HepG2 (cell line): Measurements from ENCODE around the gene NUP93. TPM values are rescaled to one million over a fixed set of nuclear protein-coding genes. Genes with fewer than 3 reads are reported as not detected.

Experiments
- EED ChIP-seq: sonication (generic); formaldehyde crosslinking; IDR thresholded peaks from 2 replicates; pipeline ENCODE4 v1.5.0; 2020; ENCODE audit warnings: mild to moderate bottlenecking, missing genetic modification reagents
- FOXK2 ChIP-seq: fragments of 450-650 bp; IDR thresholded peaks from 2 replicates; pipeline ENCODE4 v1.6.1; 2016
- FOXO4 ChIP-seq: sonication (generic); formaldehyde crosslinking; conservative IDR thresholded peaks from 2 replicates; pipeline ENCODE4 v1.8.1; 2023; ENCODE audit warnings: missing genetic modification reagents
- GLI4 ChIP-seq: sonication (generic); formaldehyde crosslinking; IDR thresholded peaks from 2 replicates; pipeline ENCODE4 v1.5.1; 2020; ENCODE audit warnings: missing genetic modification reagents, mild to moderate bottlenecking, moderate library complexity, borderline replicate concordance
- GTF2F1 ChIP-seq: fragments of 150-350 bp; IDR thresholded peaks from 2 replicates; pipeline ENCODE4 v1.6.1; 2014; ENCODE audit warnings: low read length
- HMGXB4 ChIP-seq, 2 experiments: sonication (generic) in 1 of 2; formaldehyde crosslinking in 1 of 2; IDR thresholded peaks; 2 replicates each; pipeline versions ENCODE4 v1.4.0 to v1.6.1; 2018 to 2020; ENCODE audit warnings: missing genetic modification reagents in 2 of 2, borderline replicate concordance in 1 of 2, low read depth in 1 of 2, mild to moderate bottlenecking in 1 of 2, missing biosample characterization in 1 of 2
- HNF4A ChIP-seq: sonication (generic); formaldehyde crosslinking; IDR thresholded peaks from 2 replicates; pipeline ENCODE4 v1.4.0; 2020; ENCODE audit warnings: missing genetic modification reagents
- KDM5B ChIP-seq: sonication (generic); formaldehyde crosslinking; IDR thresholded peaks from 2 replicates; pipeline ENCODE4 v1.4.0; 2020; ENCODE audit warnings: missing genetic modification reagents, mild to moderate bottlenecking, borderline replicate concordance
- KLF9 ChIP-seq: IDR thresholded peaks from 2 replicates; pipeline ENCODE4 v1.6.1; 2016; ENCODE audit warnings: low read depth
- MEIS2 ChIP-seq: sonication (generic); formaldehyde crosslinking; IDR thresholded peaks from 2 replicates; pipeline ENCODE4 v1.9.0; 2021; ENCODE audit warnings: mild to moderate bottlenecking, missing genetic modification reagents
- MNT ChIP-seq: fragments of 450-650 bp; IDR thresholded peaks from 2 replicates; pipeline ENCODE4 v1.6.1; 2016
- SALL1 ChIP-seq: sonication (generic); formaldehyde crosslinking; IDR thresholded peaks from 2 replicates; pipeline ENCODE4 v1.8.0; 2022; ENCODE audit warnings: mild to moderate bottlenecking, missing genetic modification reagents
- SCMH1 ChIP-seq: sonication (generic); formaldehyde crosslinking; IDR thresholded peaks from 2 replicates; pipeline ENCODE4 v1.9.0; 2021; ENCODE audit warnings: missing genetic modification reagents, mild to moderate bottlenecking, borderline replicate concordance
- SSRP1 ChIP-seq: IDR thresholded peaks from 2 replicates; pipeline ENCODE4 v1.6.1; 2016; ENCODE audit warnings: control low read depth
- TBX2 ChIP-seq: sonication (generic); formaldehyde crosslinking; IDR thresholded peaks from 2 replicates; pipeline ENCODE4 v1.5.0; 2020; ENCODE audit warnings: missing genetic modification reagents, mild to moderate bottlenecking, borderline replicate concordance
- U2AF1 ChIP-seq: fragments of 200-400 bp; formaldehyde crosslinking; optimal IDR thresholded peaks from 2 replicates; pipeline ENCODE3; 2017; ENCODE audit warnings: mild to moderate bottlenecking, low read depth, low read length
- WIZ ChIP-seq: sonication (generic); formaldehyde crosslinking; IDR thresholded peaks from 2 replicates; pipeline ENCODE4 v1.5.1; 2020; ENCODE audit warnings: mild to moderate bottlenecking, missing genetic modification reagents
- ZBTB25 ChIP-seq: IDR thresholded peaks from 2 replicates; pipeline ENCODE4 v1.6.1; 2018; ENCODE audit warnings: missing genetic modification reagents
- ZNF20 ChIP-seq: sonication (generic); formaldehyde crosslinking; IDR thresholded peaks from 2 replicates; pipeline ENCODE4 v1.4.0; 2020; ENCODE audit warnings: mild to moderate bottlenecking, moderate library complexity, missing genetic modification reagents
- ZNF292 ChIP-seq: sonication (generic); formaldehyde crosslinking; IDR thresholded peaks from 2 replicates; pipeline ENCODE4 v1.8.1; 2022; ENCODE audit warnings: mild to moderate bottlenecking, low read depth, missing genetic modification reagents, borderline replicate concordance
- ZNF3 ChIP-seq: IDR thresholded peaks from 2 replicates; pipeline ENCODE4 v1.7.0; 2017; ENCODE audit warnings: inconsistent platforms
- ZNF558 ChIP-seq: sonication (generic); formaldehyde crosslinking; IDR thresholded peaks from 2 replicates; pipeline ENCODE4 v1.9.0; 2022; ENCODE audit warnings: mild to moderate bottlenecking, missing genetic modification reagents, borderline replicate concordance
- ZNF792 ChIP-seq: IDR thresholded peaks from 2 replicates; pipeline ENCODE4 v1.6.1; 2016
- ZNF816 ChIP-seq: sonication (generic); formaldehyde crosslinking; IDR thresholded peaks from 2 replicates; pipeline ENCODE4 v1.8.0; 2022; ENCODE audit warnings: missing genetic modification reagents, mild to moderate bottlenecking, borderline replicate concordance
- ZSCAN30 ChIP-seq: sonication (generic); formaldehyde crosslinking; IDR thresholded peaks from 2 replicates; pipeline ENCODE4 v1.5.0; 2020; ENCODE audit warnings: mild to moderate bottlenecking, missing genetic modification reagents
- polyA plus RNA-seq, 8 experiments: library from polyadenylated mRNA; depleted of rRNA in 3 of 8; stranded (reverse) in 7 of 8; unstranded in 1 of 8; fragments of >200 nt; fragmentation: Illumina TruSeq in 4 of 8; extraction: Trizol in 4 of 8; gene quantifications; 2 replicates each; pipeline versions ENCODE4 v1.2.1 to v1.2.3, GENCODE V29; 2011 to 2016; ENCODE audit warnings: low read depth in 4 of 8, missing spikeins in 1 of 8, mixed read lengths in 1 of 8; ENCODE audit not compliant: insufficient read depth in 1 of 8
- total RNA-seq, 5 experiments: library from RNA; depleted of rRNA; stranded (reverse); fragments of >200 nt; fragmentation: Illumina TruSeq; extraction: Trizol; gene quantifications; 2 replicates each; pipeline ENCODE4 v1.2.3, GENCODE V29; 2016; ENCODE audit warnings: low read depth in 1 of 5

NUP93 gene
- total and polyA plus RNA-seq, 2 of the 13 experiments (the other 11 are each of a cell fraction or from before 2014, with no cell fraction given) = 58.5 to 140 TPM

- TF ChIP-seq ZBTB25 (CRISPR knock-in tag) = no peak
- no peak for TF ChIP-seq FOXK2
- no peak for TF ChIP-seq HMGXB4 (CRISPR knock-in tag; IDR thresholded peaks at IDR 0.05; ENCODE audit: borderline replicate concordance in 1 of 2, low read depth in 1 of 2)
- no peak for TF ChIP-seq KLF9 (CRISPR knock-in tag)
- TF ChIP-seq WIZ (CRISPR knock-in tag) = no peak
- peak; percentile 65 for TF ChIP-seq TBX2 (CRISPR knock-in tag)
- TF ChIP-seq ZSCAN30 (CRISPR knock-in tag) = no peak
- no peak for TF ChIP-seq GLI4 (CRISPR knock-in tag)
- TF ChIP-seq ZNF3 (CRISPR knock-in tag) = no peak
- TF ChIP-seq SALL1 = 0 out of 2 replicates have a peak, but pooled peaks have one; percentile 3
- TF ChIP-seq FOXO4 (CRISPR knock-in tag) = no peak
- no peak for TF ChIP-seq ZNF558 (CRISPR knock-in tag)
- 0 out of 2 replicates have a peak, but pooled peaks have one; percentile 17 for TF ChIP-seq ZNF292
- no peak for TF ChIP-seq EED (CRISPR knock-in tag)
- no peak for TF ChIP-seq ZNF816 (CRISPR knock-in tag)
- TF ChIP-seq SSRP1 (CRISPR knock-in tag) = no peak
- TF ChIP-seq ZNF792 (CRISPR knock-in tag) = no peak
- no peak for TF ChIP-seq MEIS2 (CRISPR knock-in tag)
- TF ChIP-seq SCMH1 (CRISPR knock-in tag) = no peak
- TF ChIP-seq GTF2F1 = no peak
- no peak for TF ChIP-seq MNT
- no peak for TF ChIP-seq ZNF20
- TF ChIP-seq U2AF1 = peak; percentile 56
- 0 out of 2 replicates have a peak, but pooled peaks have one; percentile 7 for TF ChIP-seq KDM5B (CRISPR knock-in tag)
- TF ChIP-seq HNF4A (CRISPR knock-in tag) = no peak
These were observed 131.2 kb downstream of the NUP93 start (continued) for GRCh38 chr16:56861092-56861610.
